GM21717 (cell line): Measurements from ENCODE around the gene RPL22.

ENCODE experiments used
- ATAC-seq: cut with Tn5 transposase; IDR thresholded peaks from one replicate; pipeline ENCODE4 v1.9.1; 2021; ENCODE audit warnings: mild to moderate bottlenecking, moderate library complexity; ENCODE audit not compliant: unreplicated experiment

Gene RPL22

GRCh38 chr1:6175411-6175828, 24.0 kb downstream of the RPL22 start:
- no peak for ATAC-seq

- ATAC-seq, result no peak
Observed at GRCh38 chr1:6174621-6175410, 24.6 kb downstream of the RPL22 start.

- no peak for ATAC-seq
Observed at GRCh38 chr1:6172549-6172948, 26.8 kb downstream of the RPL22 start.

GRCh38 chr1:6171548-6172124, 27.8 kb downstream of the RPL22 start:
- no peak for ATAC-seq

GRCh38 chr1:6170742-6171201, 28.6 kb downstream of the RPL22 start:
- no peak for ATAC-seq

GRCh38 chr1:6170116-6170741, 29.2 kb downstream of the RPL22 start:
- no peak for ATAC-seq

- ATAC-seq, result no peak
Observed at GRCh38 chr1:6168947-6169586, 30.3 kb downstream of the RPL22 start.

- ATAC-seq, result no peak
Observed at GRCh38 chr1:6167391-6168303, 31.7 kb downstream of the RPL22 start.

- no peak for ATAC-seq
Observed at GRCh38 chr1:6166655-6167390, 32.6 kb downstream of the RPL22 start.

GRCh38 chr1:6166221-6166620, 33.2 kb downstream of the RPL22 start:
- ATAC-seq, result no peak

- ATAC-seq, result no peak
Observed at GRCh38 chr1:6165441-6165985, 33.9 kb downstream of the RPL22 start.

- no peak for ATAC-seq
Observed at GRCh38 chr1:6165027-6165426, 34.4 kb downstream of the RPL22 start.

GRCh38 chr1:6163973-6164617, 35.3 kb downstream of the RPL22 start:
- ATAC-seq, result no peak

GRCh38 chr1:6163191-6163972, 36.0 kb downstream of the RPL22 start:
- ATAC-seq, result no peak

GRCh38 chr1:6162773-6163172, 36.6 kb downstream of the RPL22 start:
- ATAC-seq, result no peak

GRCh38 chr1:6162341-6162740, 37.1 kb downstream of the RPL22 start:
- ATAC-seq, result no peak

GRCh38 chr1:6158181-6158580, 41.2 kb downstream of the RPL22 start:
- no peak for ATAC-seq

GRCh38 chr1:6157528-6158174, 41.7 kb downstream of the RPL22 start:
- no peak for ATAC-seq
